ENCODE results near the gene SPTLC3. TPM values are rescaled to one million over a fixed set of nuclear protein-coding genes. Genes with fewer than 3 reads are reported as not detected.

The SPTLC3 gene
- total and polyA plus RNA-seq, 12 donors = 1.4 to 15.7 (median 8.7) TPM

GRCh38 chr20:13120471-13120870 is 111.7 kb downstream of the SPTLC3 start:
- intact Hi-C loops (cut with DNase I) = loop anchor here in 1 of 2 donors (10.0 kb wide), 1 partner anchor 654 kb away; no protein-coding TSS in a partner anchor
- Histone ChIP-seq H3K36me3 (replicated peaks in 1 of 2) (no peaks in the 10 kb centered on the region), H3K27ac (no peak overlapping the region), H3K9me3 (replicated peaks in 1 of 3) (no peaks in the 10 kb centered on the region), H3K4me3 (no peak overlapping the region), H3K4me1 (replicated peaks in 1 of 2) (no peaks in the 10 kb centered on the region), H3K27me3 (no peaks in the 10 kb centered on the region)
- 37 to 74% (median 53%) methylated on average over 1 of the region's 1 CpG for WGBS, 4 donors
- no peak for TF ChIP-seq CTCF (IDR thresholded peaks at IDR 0.05)
- no peak for TF ChIP-seq POLR2A (IDR thresholded peaks at IDR 0.05)
- DNase-seq = no peak

DNA sequence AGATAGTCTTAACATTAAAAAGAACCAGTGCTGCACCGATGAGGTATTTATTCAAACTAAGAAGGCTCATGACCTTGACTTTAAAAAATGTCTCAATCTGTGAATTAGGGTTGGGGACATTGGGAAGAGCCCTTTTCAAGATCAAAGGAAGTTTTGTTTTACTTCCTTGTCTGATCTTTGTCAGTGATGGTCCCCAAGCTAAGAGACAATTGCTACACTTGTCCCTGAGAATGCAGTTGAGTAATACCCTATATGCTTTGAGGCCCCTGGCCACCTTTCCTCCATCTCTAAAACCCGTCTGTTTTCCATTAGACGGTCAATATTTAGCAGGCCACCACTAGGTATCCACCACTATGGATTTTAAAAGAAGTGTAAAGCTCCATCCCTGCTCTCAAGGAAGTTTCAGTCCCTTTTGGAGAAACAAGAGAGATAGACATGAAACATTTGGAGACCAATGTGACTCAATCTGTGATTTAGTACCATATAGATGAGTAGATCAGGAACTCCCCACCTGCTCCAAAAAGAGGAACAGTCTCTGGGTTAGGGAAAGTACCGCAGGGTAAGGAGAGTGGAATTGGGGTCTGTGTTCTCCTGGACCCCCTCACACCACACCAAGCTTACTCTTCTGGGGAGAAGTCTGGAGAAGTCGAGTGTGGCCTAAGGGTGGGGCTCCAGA is 113.2 kb downstream of the SPTLC3 start:
- no peak for DNase-seq
- intact Hi-C loops (cut with DNase I) = loop anchor here in 1 of 2 donors (10.0 kb wide), 1 partner anchor 653 kb away; no protein-coding TSS in a partner anchor

GRCh38 chr20:13125486-13125885 is 116.7 kb downstream of the SPTLC3 start:
- Histone ChIP-seq H3K4me1 (replicated peaks in 1 of 2) (no peaks in the 10 kb centered on the region), H3K4me3 (no peak overlapping the region), H3K27me3 (no peaks in the 10 kb centered on the region), H3K9me3 (replicated peaks in 1 of 3) (no peaks in the 10 kb centered on the region), H3K27ac (no peak overlapping the region), H3K36me3 (replicated peaks in 1 of 2) (no peaks in the 10 kb centered on the region)
- no peak for DNase-seq
- TF ChIP-seq CTCF (IDR thresholded peaks at IDR 0.05) (no peak), POLR2A (IDR thresholded peaks at IDR 0.05) (no peak)
- intact Hi-C loops (cut with DNase I) = loop anchor here in 1 of 2 donors (10.0 kb wide), 1 partner anchor 649 kb away; no protein-coding TSS in a partner anchor
- 91 to 95% (median 92%) methylated on average over 2 of the region's 2 CpGs for WGBS, 4 donors

More for the DNA sequence above, 113.2 kb downstream of the SPTLC3 start:
- H3K27me3 ChIP-seq = no peaks in the 10 kb centered on the region
- 76 to 84% (median 81%) methylated on average over 5 of the region's 5 CpGs for WGBS, 4 donors
- no peak overlapping the region for H3K4me3 ChIP-seq
- no peak for TF ChIP-seq POLR2A (IDR thresholded peaks at IDR 0.05)
- TF ChIP-seq CTCF (IDR thresholded peaks at IDR 0.05) = no peak
- H3K4me1 ChIP-seq (replicated peaks in 1 of 2) = no peaks in the 10 kb centered on the region
- H3K27ac ChIP-seq = no peak overlapping the region
- H3K9me3 ChIP-seq (replicated peaks in 1 of 3) = no peaks in the 10 kb centered on the region
- no peaks in the 10 kb centered on the region for H3K36me3 ChIP-seq (replicated peaks in 1 of 2)

GRCh38 chr20:13128173-13128572 is 119.4 kb downstream of the SPTLC3 start:
- no peak for DNase-seq
- no peak for TF ChIP-seq POLR2A (IDR thresholded peaks at IDR 0.05)
- no peak for TF ChIP-seq CTCF (IDR thresholded peaks at IDR 0.05)
- Histone ChIP-seq H3K36me3 (replicated peaks in 1 of 2) (no peaks in the 10 kb centered on the region), H3K27me3 (no peaks in the 10 kb centered on the region), H3K9me3 (replicated peaks in 1 of 3) (no peaks in the 10 kb centered on the region), H3K4me1 (replicated peaks in 1 of 2) (no peaks in the 10 kb centered on the region), H3K27ac (no peak overlapping the region), H3K4me3 (no peak overlapping the region)
- intact Hi-C loops (cut with DNase I) = loop anchor here in 1 of 2 donors (10.0 kb wide), 1 partner anchor 647 kb away; no protein-coding TSS in a partner anchor
- 95 to 100% (median 99%) methylated on average over 1 of the region's 1 CpG for WGBS, 4 donors

Measured in adrenal gland (tissue), 12 donors.